ENCODE data around the gene WNT4.

WNT4 gene

DNA sequence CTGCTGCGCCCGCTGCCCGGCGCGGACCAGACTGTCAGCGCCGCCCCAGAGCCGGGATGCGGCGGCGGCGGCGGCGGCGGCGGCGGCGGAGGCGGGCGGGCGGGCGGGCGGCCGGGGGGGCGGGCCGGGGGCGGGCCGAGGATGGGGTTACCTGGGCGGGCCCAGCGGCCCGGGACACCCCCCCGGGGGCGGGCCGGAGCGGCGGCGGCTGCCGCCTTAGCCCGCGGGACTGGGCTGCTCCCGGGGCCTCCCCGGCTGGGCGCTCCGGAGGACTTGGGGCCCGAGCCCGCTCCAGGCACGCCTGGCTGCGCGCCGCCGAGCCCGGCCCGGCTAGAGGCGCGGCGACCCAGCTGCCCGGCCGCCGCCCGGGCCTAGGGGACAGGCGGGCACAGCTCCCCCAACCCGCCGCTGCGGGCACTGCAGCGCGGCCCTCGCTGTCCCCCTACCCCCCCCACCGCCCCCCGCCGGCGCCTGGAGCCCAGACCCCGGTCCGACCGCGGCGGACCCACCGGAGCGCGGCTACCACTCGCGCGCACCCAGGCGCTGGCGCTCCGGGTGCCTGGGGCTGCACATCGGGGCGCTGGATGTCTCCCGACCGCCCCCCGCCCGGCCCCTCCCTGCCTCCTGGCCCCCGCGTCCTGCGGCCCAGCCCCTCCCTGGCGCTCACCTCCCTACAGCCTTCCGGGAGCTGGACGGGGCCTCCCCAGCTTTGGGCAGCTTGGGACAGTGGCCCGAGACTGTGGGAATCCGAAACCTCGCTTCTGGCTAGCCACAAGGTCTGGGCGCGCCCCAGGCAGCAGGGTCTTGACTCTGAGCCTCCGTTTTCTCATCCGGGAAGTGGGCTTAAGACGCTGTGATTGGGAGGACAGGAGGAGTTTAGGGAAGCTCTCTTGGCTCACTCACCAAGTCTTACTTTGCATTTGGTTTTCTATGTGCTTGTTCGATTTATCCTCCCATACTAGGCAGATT, at the start of gene WNT4:
Gene WNT4, minus strand, starts transcription at position 33 of the 969 bp plus-strand sequence. CDS start 175 bp downstream, outside the sequence.
- peak in 1 of 2 donors; percentile 3 for DNase-seq (ENCODE audit: low read depth in 2 of 2)

DNA sequence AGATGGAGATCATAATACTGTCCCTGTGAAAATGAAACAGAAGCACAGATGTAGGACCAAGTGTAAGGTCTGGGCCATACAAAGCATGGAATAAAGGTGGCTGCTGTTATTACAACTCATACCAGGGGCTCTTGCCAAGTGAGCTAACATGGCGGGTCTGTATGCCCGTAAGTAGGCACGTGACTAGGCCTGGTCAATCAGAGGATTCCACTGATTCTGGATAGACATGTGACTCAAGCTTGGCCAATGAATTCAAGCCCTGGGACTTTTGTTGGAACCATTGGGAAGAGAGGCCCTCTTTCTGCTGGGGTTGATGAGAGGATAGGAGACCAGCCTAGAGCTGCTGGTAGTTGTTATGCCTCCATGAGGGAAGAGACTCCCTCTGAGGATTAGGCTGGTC, 47.8 kb upstream of the WNT4 start:
- DNase-seq (ENCODE audit: low read depth in 2 of 2), result no peak

DNA sequence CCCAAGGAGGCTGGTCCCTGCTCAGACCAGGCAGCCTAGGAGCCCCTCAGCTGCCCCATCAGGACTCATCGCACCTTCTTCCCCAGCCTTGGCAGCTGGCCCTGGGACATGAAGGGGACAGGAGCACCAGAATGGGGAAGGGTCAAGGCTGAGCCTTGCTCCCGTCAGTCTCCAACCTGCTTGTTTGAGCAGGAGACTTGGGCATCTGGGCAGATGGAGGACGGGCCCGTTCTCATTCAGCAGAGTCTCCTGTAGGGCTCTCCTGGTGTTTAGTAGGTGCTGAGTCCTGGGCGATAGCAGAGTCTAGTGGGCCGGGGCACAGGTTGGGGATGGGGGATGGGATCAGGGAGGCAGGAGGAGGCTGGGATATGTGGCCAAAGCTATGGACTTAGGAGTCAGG, 47.4 kb upstream of the WNT4 start:
- no peak for DNase-seq (ENCODE audit: low read depth in 2 of 2)

DNA sequence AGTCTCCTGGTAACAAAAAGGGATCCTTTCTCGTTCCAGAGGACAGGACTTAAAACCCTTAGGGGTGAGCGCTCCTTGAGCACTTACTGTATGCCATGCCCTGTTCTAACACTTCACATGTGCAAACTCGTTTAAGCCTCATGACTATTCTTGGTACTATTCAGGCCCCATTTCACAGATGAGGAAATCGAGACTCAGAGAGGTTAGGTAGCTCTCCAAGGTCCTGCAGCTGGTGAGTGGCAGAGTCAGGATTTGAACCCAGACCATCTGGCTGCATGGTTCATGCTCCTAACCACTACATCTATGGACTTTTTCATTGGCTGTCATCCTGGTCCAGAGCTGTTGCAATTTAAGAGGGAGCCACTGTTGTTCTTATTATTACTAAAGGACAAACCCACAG, 46.7 kb upstream of the WNT4 start:
- no peak for DNase-seq (ENCODE audit: low read depth in 2 of 2)

DNA sequence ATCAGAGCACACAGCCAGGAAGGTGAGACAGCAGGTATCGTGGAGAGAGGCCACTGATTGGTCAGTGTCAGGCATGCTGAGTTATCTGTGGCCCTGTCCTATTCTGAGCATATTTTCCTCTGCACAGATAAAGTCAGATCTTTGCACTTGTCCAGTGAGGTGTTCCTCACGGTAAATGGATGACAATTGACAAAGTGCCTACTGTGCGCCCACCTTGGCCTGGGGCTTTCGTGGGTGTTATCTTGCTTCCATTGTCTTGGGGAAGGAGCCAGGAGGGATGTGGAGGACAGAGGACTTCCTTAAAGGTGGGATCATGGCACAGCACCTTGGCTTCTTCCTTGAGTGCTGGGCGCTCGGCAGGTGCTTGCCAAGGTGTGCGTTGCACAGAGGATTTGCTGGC, 46.0 kb upstream of the WNT4 start:
- no peak for DNase-seq (ENCODE audit: low read depth in 2 of 2)

DNA sequence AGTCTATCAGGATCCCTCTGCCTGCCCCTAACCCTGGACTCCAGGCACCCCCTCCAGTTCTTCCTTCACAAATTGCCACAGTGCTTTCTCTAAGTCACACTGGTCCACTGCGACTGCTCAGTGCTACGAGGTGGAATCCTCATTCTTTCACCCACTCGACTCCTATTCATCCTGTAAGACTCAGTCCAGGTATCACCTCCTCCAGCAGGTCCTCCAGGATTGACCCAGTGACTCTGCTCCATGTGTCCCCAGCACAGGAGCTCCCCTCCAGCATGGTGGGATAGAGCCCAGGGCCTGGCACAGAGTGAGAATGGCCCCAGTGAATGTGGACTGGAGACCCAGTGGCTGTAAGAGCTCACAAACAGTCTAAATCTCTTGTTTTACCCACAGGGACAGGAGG, 45.5 kb upstream of the WNT4 start:
- no peak for DNase-seq (ENCODE audit: low read depth in 2 of 2)

DNA sequence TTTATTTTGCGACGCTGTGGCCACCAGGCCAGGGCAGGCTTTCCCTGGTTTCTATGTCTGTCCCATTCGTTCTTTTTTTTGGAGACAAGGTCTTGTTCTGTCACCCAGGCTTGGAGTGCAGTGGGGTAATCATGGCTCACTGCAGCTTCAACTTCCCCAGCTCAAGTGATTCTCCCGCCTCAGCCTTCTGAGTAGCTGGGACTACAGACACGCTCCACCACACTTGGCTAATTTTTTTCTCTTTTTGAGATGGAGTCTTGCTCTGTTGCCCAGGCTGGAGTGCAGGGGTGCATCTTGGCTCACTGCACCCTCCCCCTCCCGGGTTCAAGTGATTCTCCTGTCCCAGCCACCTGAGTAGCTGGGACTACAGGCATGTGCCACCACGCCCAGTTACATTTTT, 43.4 kb upstream of the WNT4 start:
- no peak for DNase-seq (ENCODE audit: low read depth in 2 of 2)

DNA sequence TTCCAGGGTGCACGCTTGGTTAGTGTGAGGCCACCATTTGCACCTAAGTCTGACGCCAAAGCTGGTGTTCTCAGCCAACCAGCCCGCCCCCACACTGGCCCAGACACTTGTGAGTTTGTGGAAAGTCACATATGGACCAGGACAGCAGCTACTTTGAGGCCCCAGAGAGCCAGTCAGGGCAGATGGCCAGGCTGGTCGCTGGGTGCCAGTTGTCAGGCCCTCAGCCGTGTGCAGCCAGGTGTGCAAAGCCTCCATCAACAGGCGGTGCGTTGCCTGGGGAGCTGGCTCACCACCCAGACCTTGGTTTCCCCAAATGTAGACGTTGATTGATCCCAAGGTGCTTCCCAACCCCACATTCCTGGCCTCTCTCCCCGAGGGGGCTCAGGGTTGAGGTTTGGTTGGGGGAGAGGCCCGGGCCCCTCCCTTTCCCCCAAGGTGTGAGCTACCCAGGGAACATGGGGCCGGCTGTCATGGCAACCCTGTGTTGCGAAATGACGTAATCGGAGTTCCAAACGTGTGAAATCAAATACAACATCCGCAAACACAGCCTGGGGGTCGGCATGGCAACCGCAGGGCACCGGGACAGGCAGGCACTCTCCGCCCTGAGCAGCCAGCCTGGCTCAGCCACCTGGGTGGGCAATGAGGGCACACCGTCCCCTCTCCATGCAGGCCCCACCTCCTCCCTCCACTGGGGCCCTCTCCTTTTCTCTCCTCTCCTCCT, 42.2 kb upstream of the WNT4 start:
- DNase-seq (ENCODE audit: low read depth in 2 of 2), result no peak

DNA sequence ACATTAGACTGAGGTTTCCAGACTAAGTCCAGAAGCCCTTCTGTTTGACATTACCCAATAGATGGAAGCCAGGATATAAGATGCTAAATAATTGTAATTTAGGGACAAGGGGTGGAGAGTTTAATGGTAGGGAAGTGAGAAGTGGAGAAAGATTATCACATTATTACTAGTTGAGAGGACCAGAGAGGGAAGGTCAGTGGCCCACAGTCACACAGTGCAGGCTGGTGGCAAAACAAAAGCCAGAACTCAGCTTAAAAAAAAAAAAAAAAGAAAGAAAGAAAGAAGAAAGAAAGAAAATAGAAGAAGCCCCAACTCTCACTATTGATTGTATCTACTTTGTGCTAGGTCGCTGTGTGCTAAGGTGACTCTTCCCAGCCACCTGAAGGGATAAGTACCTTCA, 41.6 kb upstream of the WNT4 start:
- no peak for DNase-seq (ENCODE audit: low read depth in 2 of 2)

DNA sequence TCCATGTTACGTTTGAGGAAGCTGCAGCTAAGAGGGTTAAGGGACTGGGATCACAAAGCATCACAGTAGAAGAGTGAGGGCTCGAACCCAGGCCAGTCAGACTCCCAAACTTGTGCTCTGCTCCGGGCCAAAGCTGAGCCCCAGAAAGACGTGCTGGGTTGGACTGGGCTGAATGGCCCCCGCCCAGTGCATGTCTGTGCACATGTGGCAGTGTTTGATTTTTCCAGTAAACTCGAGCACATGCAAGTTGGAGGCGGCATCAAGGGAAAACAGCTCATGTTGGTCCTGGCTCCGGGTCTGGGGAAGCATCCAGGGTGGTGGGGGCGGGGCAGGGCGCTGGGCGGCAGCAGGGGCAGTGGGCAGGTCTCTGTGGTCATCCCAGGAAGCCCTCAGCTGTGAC, 39.8 kb upstream of the WNT4 start:
- DNase-seq (ENCODE audit: low read depth in 2 of 2), result no peak

DNA sequence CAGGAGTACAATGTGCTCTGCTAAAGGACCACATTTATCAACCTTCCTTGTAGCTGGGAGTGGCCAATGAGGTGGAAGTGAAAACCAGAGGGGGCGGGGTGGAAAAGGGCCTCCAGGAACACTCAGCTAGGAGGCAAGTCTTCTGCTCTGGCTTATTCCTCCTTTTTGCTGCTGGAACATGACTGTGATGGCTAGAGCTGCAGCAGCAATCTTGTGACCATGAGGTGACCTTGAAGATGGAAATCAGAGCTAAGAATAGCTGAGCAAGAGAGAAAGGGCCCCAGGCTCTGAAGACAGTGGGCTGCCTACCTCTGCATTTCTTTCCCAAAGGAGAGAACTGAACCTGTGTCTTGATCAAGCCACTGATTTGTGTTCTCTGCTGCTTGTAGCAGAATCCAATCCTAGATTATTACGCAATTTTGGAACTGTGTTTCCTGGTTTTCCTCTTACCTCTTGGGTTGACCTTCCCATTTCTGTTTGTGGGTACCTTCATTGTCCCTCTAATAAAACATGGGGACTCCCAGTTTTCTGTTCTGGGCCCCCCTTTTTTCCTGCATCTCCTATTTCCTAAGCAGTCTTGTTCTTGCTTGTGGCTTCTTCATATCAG, 36.4 kb upstream of the WNT4 start:
- DNase-seq (ENCODE audit: low read depth in 2 of 2), result no peak

DNA sequence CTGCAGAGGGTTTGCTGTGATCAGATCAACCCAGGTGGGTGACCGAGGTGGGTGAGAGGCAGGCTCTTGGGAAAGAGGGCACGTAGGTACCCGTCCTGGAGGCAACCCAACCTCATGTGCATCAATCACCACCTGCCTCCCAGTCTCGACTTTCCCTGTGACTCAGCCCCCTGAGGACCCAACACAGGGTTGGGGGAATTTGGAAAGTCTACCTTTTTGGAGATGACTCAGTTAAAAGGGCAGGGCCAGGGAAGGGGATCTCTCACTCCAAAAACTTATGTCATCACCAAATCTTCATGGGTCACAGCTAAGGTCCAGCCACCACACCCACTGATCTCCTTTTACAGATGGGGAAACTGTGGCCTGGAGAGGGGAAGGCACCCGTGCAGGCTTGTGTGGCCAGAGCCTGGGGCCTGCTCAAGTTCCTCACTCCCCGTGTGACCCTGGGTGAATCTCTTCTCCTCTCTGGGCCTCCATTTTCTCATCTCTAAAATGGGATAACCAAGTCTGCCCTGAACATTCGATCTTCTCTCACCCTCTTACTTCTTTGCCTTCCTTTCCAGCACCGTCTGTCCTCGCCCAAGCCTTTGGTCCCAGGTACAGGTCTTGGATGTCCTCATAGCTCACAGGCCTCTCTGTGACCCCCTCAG, 34.6 kb upstream of the WNT4 start:
- DNase-seq (ENCODE audit: low read depth in 2 of 2), result no peak

DNA sequence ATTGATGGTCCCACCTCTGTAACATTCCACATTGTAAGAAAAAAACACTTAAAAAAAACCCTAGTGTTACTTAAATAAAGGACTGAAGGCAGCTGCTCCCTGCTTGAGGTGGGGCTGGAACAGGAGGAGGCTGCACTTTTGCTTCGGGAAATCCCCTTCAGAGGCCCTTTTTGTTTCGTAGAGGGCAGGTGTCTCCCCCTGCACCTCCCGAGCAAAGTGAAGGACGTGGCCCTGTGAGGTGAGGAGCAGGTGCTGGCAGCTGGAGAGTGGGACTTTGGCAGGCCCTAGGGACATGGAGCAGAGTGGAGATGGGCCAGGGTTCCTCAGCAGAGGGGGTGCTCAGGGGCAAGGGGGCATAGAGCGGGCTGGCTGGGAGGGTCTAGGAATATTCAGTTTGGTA, 33.4 kb upstream of the WNT4 start:
- no peak for DNase-seq (ENCODE audit: low read depth in 2 of 2)

DNA sequence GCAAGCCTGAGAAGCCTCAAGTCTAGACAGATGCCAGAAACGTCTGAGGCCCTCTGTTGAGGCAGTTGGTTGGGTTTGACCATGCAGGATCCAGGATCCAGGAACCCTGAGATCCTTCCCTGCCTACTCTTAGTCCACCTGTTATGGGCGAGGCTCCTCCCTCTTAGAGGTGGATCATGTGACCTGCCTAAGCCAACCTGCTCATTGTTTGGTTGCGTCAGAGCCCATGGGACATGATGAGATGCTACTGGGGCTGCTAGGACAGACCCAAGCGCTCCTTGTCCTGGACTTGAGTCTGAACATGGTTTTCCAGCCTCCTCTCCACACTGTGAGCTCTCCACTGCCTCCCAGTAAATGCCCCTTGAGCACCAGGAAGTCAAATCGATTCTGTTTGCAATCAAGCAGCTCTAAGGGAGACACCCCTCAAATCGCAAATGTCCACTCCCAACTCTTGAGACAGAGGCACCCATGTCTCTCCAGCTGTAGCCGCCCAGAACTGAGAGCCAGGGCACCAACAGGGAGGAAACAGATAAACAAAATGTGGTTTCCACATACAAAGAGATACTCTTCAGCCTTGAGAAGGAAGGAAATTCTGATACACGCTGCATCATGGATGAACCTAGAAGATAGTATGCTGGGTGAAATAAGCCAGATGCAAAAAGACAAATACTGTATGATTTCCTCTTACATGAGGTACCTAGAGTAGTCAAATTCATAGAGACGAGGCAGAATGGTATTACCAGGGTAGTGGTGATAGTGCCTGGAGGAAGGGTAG, 31.7 kb upstream of the WNT4 start:
- DNase-seq (ENCODE audit: low read depth in 2 of 2), result no peak

DNA sequence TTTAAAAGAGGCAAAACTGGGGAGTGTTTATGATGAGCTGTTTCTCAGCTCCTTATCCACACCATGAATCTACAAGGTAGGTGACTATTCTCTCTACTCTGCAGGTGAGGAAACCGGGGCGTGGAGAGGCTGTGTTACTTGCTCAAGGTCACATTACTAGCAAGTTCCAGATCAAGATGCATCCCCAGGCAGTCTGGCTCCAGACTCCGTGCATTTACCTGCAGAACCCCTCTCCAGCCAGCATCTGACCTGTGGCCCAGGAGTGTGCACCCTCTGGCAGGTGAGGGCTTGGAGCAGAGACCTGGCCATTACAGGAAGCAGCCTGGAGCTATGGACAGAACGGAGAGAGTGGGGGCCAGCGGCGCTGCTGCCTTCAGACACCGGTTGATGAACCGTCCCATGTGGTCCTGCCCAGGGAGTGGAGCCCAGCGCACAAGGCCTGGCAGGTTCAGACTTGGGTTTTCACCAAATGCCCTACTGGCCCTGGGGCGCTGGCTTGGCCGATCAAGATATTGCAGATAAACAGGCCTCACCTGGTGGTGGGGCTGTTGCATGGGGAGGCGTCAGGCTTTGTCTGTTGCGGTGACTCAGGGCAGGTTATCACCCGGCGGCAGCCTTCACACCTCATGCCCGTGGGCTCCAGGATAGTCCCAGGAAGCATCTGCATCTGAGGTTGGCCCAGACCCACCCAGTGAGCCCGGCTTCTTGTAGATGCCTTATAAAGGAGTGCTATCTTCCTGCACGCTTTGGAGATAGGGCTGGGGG, 29.2 kb upstream of the WNT4 start:
- no peak for DNase-seq (ENCODE audit: low read depth in 2 of 2)

DNA sequence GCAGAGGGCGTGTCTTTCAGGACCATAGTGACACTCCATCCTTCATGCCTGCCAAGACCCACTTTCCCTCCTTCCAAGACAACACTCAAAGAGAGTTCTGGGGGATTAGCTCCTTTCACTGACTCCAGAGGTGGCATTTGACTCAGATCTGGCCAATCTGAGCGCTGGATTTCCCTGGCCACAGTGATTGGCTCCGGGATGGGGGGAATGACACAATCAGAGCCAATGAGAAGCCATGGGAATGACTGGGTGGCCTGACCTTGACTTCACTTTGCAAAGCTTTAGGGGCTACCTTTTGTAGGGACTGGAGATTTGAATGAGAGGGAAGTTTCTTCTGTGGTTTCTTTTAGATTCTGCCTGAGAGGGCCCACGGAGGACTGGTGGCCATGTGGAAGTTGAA, 26.9 kb upstream of the WNT4 start:
- DNase-seq (ENCODE audit: low read depth in 2 of 2), result no peak

DNA sequence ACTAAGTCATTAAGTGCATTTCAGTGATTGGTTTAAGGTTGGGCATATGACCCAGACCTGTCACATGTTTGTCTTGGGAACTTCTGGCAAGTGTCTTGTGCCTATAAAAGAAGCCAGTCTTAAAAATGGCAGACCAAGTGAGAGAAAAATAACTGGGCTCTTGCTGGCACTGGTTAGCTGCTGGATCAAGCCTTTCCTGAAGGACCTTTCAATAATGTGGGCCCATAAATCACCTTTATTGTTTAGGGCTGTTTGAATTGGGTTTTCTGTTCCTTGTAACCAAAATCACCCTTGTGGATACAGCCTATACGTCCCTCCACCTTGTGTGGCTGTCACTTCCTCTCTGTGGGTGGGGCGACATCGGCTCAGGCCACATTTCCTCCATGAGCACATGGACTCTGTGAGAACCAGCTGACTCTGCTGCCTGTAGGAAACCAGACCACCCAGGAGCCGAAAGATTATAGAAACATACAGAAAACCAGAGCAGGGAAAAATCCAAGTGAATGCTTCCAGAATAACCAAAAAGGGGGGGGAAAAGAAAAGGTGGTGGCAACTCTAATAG, 25.6 kb upstream of the WNT4 start:
- DNase-seq (ENCODE audit: low read depth in 2 of 2), result no peak

DNA sequence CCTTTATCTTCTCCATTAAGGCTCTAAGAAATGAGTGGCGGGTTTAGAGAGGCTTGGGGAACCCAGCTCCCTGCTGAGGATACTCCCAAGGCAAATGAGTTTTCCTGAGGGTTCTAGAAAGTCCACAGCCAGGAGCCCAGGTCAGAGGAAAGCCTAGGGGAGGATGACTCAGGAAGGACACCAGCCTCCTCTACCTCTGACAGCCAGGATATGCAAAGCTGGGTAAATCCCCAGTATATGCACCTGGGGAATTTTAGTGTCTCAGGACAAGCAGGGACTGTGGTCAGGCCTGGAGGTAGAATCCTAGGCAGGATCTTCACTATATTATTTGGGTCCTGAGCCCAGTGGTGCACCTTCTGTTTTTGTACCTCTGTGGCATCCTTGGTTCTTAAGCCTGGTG, 23.5 kb upstream of the WNT4 start:
- DNase-seq (ENCODE audit: low read depth in 2 of 2), result no peak

DNA sequence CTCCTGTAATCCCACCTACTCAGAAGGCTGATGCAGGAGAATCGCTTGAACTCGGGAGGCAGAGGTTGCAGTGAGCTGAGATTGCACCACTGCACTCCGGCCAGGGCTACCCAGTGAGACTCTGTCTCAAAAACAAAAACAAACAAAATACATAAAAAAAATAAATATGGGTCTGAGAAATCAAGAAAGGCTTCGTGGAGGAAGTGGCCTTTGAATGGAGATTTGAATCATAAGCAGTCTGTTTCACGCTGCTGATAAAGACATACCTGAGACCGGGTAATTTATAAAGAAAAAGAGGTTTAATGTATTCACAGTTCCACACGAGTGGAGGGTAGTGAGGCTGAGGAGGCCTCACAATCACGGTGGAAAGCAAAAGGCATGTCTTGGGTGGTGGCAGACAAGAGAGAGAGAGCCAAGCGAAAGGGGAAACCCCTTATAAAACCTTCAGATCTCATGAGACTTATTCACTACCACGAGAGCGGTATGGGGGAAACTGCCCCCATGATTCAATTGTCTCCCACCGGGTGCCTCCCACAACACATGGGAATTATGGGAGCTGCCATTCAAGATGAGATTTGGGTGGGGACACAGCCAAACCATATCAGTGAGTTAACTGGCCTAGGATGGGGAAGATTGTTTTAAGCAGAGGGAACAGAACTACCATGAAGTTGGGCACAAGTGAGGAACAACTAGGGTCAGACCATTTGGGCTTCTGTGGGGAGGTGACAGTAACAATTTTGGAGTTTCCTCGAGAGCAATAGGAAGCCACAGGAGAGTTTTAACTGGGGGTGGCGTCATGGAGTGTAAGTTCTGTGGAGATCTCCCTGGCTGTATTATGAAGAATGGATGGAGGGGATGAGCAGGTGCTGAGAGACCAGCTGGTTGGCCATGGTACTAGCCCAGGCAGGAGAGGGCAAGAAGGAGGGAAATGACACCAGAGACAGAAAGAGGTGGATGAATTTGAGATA, 22.2 kb upstream of the WNT4 start:
- DNase-seq (ENCODE audit: low read depth in 2 of 2), result no peak

All from stimulated activated CD8-positive, alpha-beta memory T cell treated with anti-CD3 and anti-CD28 coated beads, Interleukin-15, amount 100 ng/mL, for 4 hours (primary cell).